PC-9 (cell line): ENCODE measurements around the gene CROCC2. TPM values are rescaled to one million over a fixed set of nuclear protein-coding genes. Genes with fewer than 3 reads are reported as not detected.

ENCODE experiments used
- BruUV-seq: library from RNA; stranded (reverse); fragments of 400-500 nt; replicated peaks from 2 replicates; lab custom pipeline; 2021; lab: Mats Ljungman, UMichigan
- CTCF ChIA-PET: fragments of 300-600 bp; sonication (Branson Sonifier 250); formaldehyde crosslinking; loops from one replicate; lab custom pipeline; 2022; ENCODE audit warnings: antibody characterized with exemption; lab: Charles Lee
- POLR2A ChIA-PET: fragments of 300-600 bp; sonication (Branson Sonifier 250); formaldehyde crosslinking; loops from one replicate; lab custom pipeline; 2022; ENCODE audit warnings: antibody characterized with exemption; ENCODE audit not compliant: unreplicated experiment; lab: Charles Lee
- DNase-seq, 2 experiments: peaks; one replicate each; pipeline versions ENCODE4 v3.0.0 to v3.0.0-alpha.2; 2015 to 2022; ENCODE audit warnings: mixed read lengths in 1 of 2
- H2AFZ ChIP-seq: fragments of 200-600 bp; sonication (generic); 2 replicates; pipeline ENCODE4 v1.8.1; 2017; ENCODE audit warnings: antibody characterized with exemption
- H3F3A ChIP-seq: fragments of 200-600 bp; sonication (generic); 2 replicates; pipeline ENCODE4 v1.8.1; 2017; ENCODE audit warnings: antibody characterized with exemption, mild to moderate bottlenecking, low read depth; ENCODE audit not compliant: insufficient read depth
- H3K27ac ChIP-seq: fragments of 200-600 bp; sonication (generic); 2 replicates; pipeline ENCODE4 v1.6.1; 2016; ENCODE audit warnings: mixed run types
- H3K27me3 ChIP-seq: fragments of 200-600 bp; sonication (generic); 2 replicates; pipeline ENCODE4 v1.6.1; 2016; ENCODE audit warnings: low read depth, mixed run types; ENCODE audit not compliant: insufficient read depth
- H3K36me3 ChIP-seq: fragments of 200-600 bp; sonication (generic); 2 replicates; pipeline ENCODE4 v1.6.1; 2016; ENCODE audit warnings: low read depth, mixed run types
- H3K4me1 ChIP-seq: fragments of 200-600 bp; sonication (generic); replicated peaks from 2 replicates; pipeline ENCODE4 v1.6.1; 2016; ENCODE audit warnings: mixed run types; ENCODE audit not compliant: insufficient read depth
- H3K4me2 ChIP-seq: fragments of 200-600 bp; sonication (generic); 2 replicates; pipeline ENCODE4 v1.6.1; 2017; ENCODE audit warnings: mixed run types
- H3K4me3 ChIP-seq: fragments of 200-600 bp; sonication (generic); 2 replicates; pipeline ENCODE4 v1.6.1; 2016; ENCODE audit warnings: mixed run types
- H3K79me2 ChIP-seq: fragments of 200-600 bp; sonication (generic); 2 replicates; pipeline ENCODE4 v1.6.1; 2017; ENCODE audit warnings: low read depth, mixed run types
- H3K9me2 ChIP-seq: fragments of 200-600 bp; sonication (generic); 2 replicates; pipeline ENCODE4 v1.8.1; 2017; ENCODE audit warnings: mild to moderate bottlenecking; ENCODE audit not compliant: insufficient read depth
- H3K9me3 ChIP-seq: fragments of 200-600 bp; sonication (generic); 2 replicates; pipeline ENCODE4 v1.8.1; 2016; ENCODE audit warnings: low read depth; ENCODE audit not compliant: insufficient read depth
- H4K20me1 ChIP-seq: fragments of 200-600 bp; sonication (generic); 2 replicates; pipeline ENCODE4 v1.8.1; 2017; ENCODE audit not compliant: insufficient read depth
- EZH2 ChIP-seq: fragments of 200-600 bp; sonication (generic); IDR thresholded peaks from 2 replicates; pipeline ENCODE4 v1.8.0; 2017; ENCODE audit warnings: antibody characterized with exemption, low read depth
- intact Hi-C: fragments of 100-400 bp; cut with micrococcal nuclease; formaldehyde crosslinking; loops from one replicate; pipeline ENCODE4 v1.10.0; 2022; ENCODE audit not compliant: unreplicated experiment
- total RNA-seq: library from RNA; stranded (reverse); gene quantifications from 2 replicates; pipeline ENCODE4 v1.2.3, GENCODE V29; 2021
- TF ChIP-seq, protein P1 (sequence below): fragments of 200-600 bp; sonication (generic); conservative IDR thresholded peaks from 2 replicates; pipeline ENCODE4 v1.6.1; 2017; ENCODE audit warnings: mixed run types, antibody characterized with exemption, mild to moderate bottlenecking, moderate library complexity

Gene CROCC2
- total RNA-seq, 1 experiment from 2014 or later, result not detected

DNA sequence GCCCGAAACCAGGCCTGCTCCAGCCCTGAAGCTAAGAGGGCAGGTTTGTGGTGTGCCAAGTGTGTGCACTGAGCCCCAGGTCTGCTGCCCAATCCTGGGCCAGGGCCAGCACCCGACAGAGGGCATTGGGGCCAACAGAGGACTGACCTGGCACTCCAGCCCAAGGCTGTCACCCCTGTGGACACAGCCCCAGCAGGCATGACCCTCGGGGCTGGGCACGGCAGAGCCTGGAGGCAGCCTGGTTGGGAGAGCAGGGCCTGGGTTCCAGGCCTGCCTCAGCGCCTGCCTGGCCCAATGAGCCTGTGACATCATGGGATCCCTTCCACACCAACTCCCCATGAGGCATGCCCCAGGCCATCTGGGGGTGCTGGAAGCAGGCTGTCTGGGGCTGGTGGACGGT is 81.5 kb downstream of the CROCC2 start:
- Histone ChIP-seq H3K4me2 (no peak overlapping the region), H3K4me1 (peaks cover 27% of the 10 kb centered on the region), H3K79me2 (no peaks in the 10 kb centered on the region), H2AFZ (no peak overlapping the region), H3F3A (peaks cover 5% of the 10 kb centered on the region; the same call in 1 of the 2 replicates), H3K9me2 (no peaks in the 10 kb centered on the region), H3K27me3 (peaks cover 15% of the 10 kb centered on the region), H3K36me3 (no peaks in the 10 kb centered on the region), H3K27ac (no peak overlapping the region), H3K4me3 (no peak overlapping the region), H3K9me3 (no peaks in the 10 kb centered on the region), H4K20me1 (no peaks in the 10 kb centered on the region)
- TF ChIP-seq, protein P1, sequence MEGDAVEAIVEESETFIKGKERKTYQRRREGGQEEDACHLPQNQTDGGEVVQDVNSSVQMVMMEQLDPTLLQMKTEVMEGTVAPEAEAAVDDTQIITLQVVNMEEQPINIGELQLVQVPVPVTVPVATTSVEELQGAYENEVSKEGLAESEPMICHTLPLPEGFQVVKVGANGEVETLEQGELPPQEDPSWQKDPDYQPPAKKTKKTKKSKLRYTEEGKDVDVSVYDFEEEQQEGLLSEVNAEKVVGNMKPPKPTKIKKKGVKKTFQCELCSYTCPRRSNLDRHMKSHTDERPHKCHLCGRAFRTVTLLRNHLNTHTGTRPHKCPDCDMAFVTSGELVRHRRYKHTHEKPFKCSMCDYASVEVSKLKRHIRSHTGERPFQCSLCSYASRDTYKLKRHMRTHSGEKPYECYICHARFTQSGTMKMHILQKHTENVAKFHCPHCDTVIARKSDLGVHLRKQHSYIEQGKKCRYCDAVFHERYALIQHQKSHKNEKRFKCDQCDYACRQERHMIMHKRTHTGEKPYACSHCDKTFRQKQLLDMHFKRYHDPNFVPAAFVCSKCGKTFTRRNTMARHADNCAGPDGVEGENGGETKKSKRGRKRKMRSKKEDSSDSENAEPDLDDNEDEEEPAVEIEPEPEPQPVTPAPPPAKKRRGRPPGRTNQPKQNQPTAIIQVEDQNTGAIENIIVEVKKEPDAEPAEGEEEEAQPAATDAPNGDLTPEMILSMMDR, result no peak
- no peak for TF ChIP-seq EZH2
- DNase-seq, result no peak
- CTCF ChIA-PET, result no interaction called here
- POLR2A ChIA-PET, result interaction anchor here (0.6 kb wide), 1 partner anchor 520 kb away, joined by 8 read pairs; no protein-coding TSS in a partner anchor
- intact Hi-C loops, result no loop called here
- BruUV-seq, result no TSS peak

DNA sequence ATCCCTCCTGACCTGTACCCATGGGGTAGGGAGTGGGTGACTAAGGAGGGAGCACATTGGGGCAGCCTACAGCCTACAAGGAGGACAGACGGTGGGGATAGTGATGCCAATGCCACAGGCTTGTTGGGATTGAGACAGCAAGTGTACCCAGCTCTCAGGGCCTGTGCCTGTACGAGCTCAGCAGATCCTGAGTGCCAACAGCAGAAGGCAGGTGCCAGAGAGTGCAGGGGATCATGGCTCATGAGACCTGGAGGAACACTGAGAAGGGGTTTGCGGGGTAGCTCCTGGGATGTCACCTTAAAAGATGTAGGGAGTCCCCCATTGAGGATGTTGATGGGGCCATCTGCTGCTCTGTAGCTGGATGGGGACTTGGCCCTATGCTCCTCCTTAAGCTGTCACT is 82.0 kb downstream of the CROCC2 start:
- H3K9me2 ChIP-seq, result no peaks in the 10 kb centered on the region
- H3K27ac ChIP-seq, result no peak overlapping the region
- H3K4me3 ChIP-seq, result no peak overlapping the region
- H3K79me2 ChIP-seq, result no peaks in the 10 kb centered on the region
- ChIA-PET POLR2A (interaction anchor here (0.6 kb wide), 2 partner anchors 520 to 714 kb away, joined by 6 to 8 read pairs; no protein-coding TSS in a partner anchor), CTCF (interaction anchor here (0.5 kb wide), 1 partner anchor 38 kb away, joined by 3 read pairs; no protein-coding TSS in a partner anchor)
- peaks cover 5% of the 10 kb centered on the region; the same call in 1 of the 2 replicates for H3F3A ChIP-seq
- H4K20me1 ChIP-seq, result no peaks in the 10 kb centered on the region
- H2AFZ ChIP-seq, result no peak overlapping the region
- no peak overlapping the region for H3K4me2 ChIP-seq
- TF ChIP-seq EZH2, result no peak
- TF ChIP-seq, protein P1, result no peak
- no TSS peak for BruUV-seq
- peaks cover 27% of the 10 kb centered on the region for H3K4me1 ChIP-seq
- H3K36me3 ChIP-seq, result no peaks in the 10 kb centered on the region
- intact Hi-C loops, result no loop called here
- H3K9me3 ChIP-seq, result no peaks in the 10 kb centered on the region
- peaks cover 10% of the 10 kb centered on the region for H3K27me3 ChIP-seq
- no peak for DNase-seq

DNA sequence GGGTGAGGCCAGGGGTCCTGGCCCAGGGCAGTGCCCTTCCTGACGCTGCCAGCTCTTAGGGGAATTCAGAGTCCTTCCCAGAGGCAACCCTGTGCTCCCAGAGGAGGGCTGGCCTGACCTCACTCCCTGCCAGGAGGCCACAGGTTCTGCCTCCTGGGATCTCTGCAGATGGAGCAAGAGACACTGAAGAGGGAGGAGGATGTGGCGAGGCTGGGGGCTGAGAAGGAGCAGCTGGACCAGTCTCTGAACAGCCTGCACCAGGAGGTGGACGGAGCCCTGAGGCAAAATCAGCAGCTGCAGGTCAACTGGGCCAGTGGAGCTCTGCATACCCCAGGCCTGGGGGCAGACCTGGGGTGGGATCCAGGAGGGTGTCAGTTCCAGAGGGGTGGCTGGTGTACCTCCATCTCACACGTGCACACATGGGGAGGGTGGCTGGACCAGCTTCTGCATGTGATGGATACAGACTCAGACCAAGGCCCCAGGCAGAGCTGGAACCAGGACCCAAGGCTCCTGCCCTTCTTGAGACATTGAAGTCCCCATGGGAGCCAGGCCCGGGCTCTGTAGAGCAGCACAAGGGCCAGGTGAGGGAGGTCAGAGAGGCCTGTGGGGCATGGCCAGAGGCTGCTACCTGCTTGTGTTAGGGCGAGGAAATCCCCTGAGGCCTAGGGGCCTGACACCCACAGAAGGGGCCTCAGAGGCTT is 82.6 kb downstream of the CROCC2 start:
- Histone ChIP-seq H3K9me2 (no peaks in the 10 kb centered on the region), H3K27me3 (peaks cover 6% of the 10 kb centered on the region), H3K4me2 (no peak overlapping the region), H4K20me1 (no peaks in the 10 kb centered on the region), H3K36me3 (no peaks in the 10 kb centered on the region), H3F3A (peaks cover 5% of the 10 kb centered on the region; the same call in 1 of the 2 replicates), H3K9me3 (no peaks in the 10 kb centered on the region), H3K4me1 (peaks cover 27% of the 10 kb centered on the region), H2AFZ (no peak overlapping the region), H3K4me3 (no peak overlapping the region), H3K79me2 (no peaks in the 10 kb centered on the region), H3K27ac (no peak overlapping the region)
- no TSS peak for BruUV-seq
- no peak for DNase-seq
- intact Hi-C loops, result loop anchor here (1.0 kb wide), 1 partner anchor 132 kb away; no protein-coding TSS in a partner anchor
- CTCF ChIA-PET, result interaction anchor here (0.5 kb wide), 1 partner anchor 37 kb away, joined by 3 read pairs; no protein-coding TSS in a partner anchor
- TF ChIP-seq, protein P1, result no peak
- no peak for TF ChIP-seq EZH2
- POLR2A ChIA-PET, result interaction anchor here (0.6 kb wide), 1 partner anchor 714 kb away, joined by 6 read pairs; no protein-coding TSS in a partner anchor
